MM.1S (cell line): Measurements from ENCODE around the gene ZNF474.
A peak's percentile ranks its signal among the peaks of the same experiment; 100 is the strongest.

Source experiments
- DNase-seq: peaks from one replicate; pipeline ENCODE4 v3.0.0-alpha.2; 2015
- H2AFZ ChIP-seq: fragments of 300-600 bp; sonication (generic); 2 replicates; pipeline ENCODE4 v1.6.0; 2016; ENCODE audit warnings: antibody characterized with exemption, low read length
- H3F3A ChIP-seq: fragments of 300-600 bp; sonication (generic); 2 replicates; pipeline ENCODE4 v1.6.1; 2016; ENCODE audit warnings: mild to moderate bottlenecking, antibody characterized with exemption, low read length, moderate library complexity, mixed read lengths; ENCODE audit not compliant: insufficient read depth
- H3K27ac ChIP-seq: fragments of 300-600 bp; sonication (generic); 2 replicates; pipeline ENCODE4 v1.5.1; 2016; ENCODE audit warnings: mild to moderate bottlenecking, low read length
- H3K27me3 ChIP-seq: fragments of 300-600 bp; sonication (generic); replicated peaks from 2 replicates; pipeline ENCODE4 v1.6.0; 2016; ENCODE audit warnings: low read length; ENCODE audit not compliant: insufficient read depth
- H3K36me3 ChIP-seq: fragments of 300-600 bp; sonication (generic); replicated peaks from 2 replicates; pipeline ENCODE4 v1.6.1; 2016; ENCODE audit warnings: mild to moderate bottlenecking, low read length, mixed read lengths; ENCODE audit not compliant: insufficient read depth
- H3K4me1 ChIP-seq: fragments of 300-600 bp; sonication (generic); 2 replicates; pipeline ENCODE4 v1.6.1; 2016; ENCODE audit warnings: low read length, mixed read lengths
- H3K4me2 ChIP-seq: fragments of 300-600 bp; sonication (generic); 2 replicates; pipeline ENCODE4 v1.6.0; 2016; ENCODE audit warnings: low read depth, low read length
- H3K4me3 ChIP-seq: fragments of 300-600 bp; sonication (generic); 2 replicates; pipeline ENCODE4 v1.5.1; 2016; ENCODE audit warnings: low read length, mixed read lengths
- H3K79me2 ChIP-seq: fragments of 300-600 bp; sonication (generic); 2 replicates; pipeline ENCODE4 v1.6.1; 2016; ENCODE audit warnings: mixed run types, low read length, mixed read lengths
- H3K9ac ChIP-seq: fragments of 300-600 bp; sonication (generic); 2 replicates; pipeline ENCODE4 v1.6.1; 2016; ENCODE audit warnings: low read length, mixed read lengths
- H3K9me2 ChIP-seq: fragments of 300-600 bp; sonication (generic); replicated peaks from 2 replicates; pipeline ENCODE4 v1.6.1; 2016; ENCODE audit warnings: mild to moderate bottlenecking, low read length, mixed read lengths; ENCODE audit not compliant: insufficient read depth
- H3K9me3 ChIP-seq: fragments of 300-600 bp; sonication (generic); replicated peaks from 2 replicates; pipeline ENCODE4 v1.6.1; 2016; ENCODE audit warnings: mild to moderate bottlenecking, low read length, mixed read lengths; ENCODE audit not compliant: insufficient read depth
- H4K20me1 ChIP-seq: fragments of 300-600 bp; sonication (generic); 2 replicates; pipeline ENCODE4 v1.6.1; 2016; ENCODE audit warnings: mild to moderate bottlenecking, low read length, moderate library complexity, mixed read lengths; ENCODE audit not compliant: insufficient read depth
- EZH2 ChIP-seq: fragments of 300-600 bp; sonication (generic); optimal IDR thresholded peaks from 2 replicates; pipeline ENCODE3; 2017; ENCODE audit warnings: low read depth, mild to moderate bottlenecking, antibody characterized with exemption, low read length, mixed read lengths
- EZH2phosphoT487 ChIP-seq: fragments of 300-600 bp; sonication (generic); IDR thresholded peaks from 2 replicates; pipeline ENCODE4 v1.6.1; 2018; ENCODE audit warnings: antibody characterized with exemption, low read length
- TF ChIP-seq, protein P1 (sequence below): fragments of 300-600 bp; sonication (generic); IDR thresholded peaks from 2 replicates; pipeline ENCODE4 v1.5.1; 2016; ENCODE audit warnings: antibody characterized with exemption, low read length, mixed read lengths

Gene ZNF474

DNA sequence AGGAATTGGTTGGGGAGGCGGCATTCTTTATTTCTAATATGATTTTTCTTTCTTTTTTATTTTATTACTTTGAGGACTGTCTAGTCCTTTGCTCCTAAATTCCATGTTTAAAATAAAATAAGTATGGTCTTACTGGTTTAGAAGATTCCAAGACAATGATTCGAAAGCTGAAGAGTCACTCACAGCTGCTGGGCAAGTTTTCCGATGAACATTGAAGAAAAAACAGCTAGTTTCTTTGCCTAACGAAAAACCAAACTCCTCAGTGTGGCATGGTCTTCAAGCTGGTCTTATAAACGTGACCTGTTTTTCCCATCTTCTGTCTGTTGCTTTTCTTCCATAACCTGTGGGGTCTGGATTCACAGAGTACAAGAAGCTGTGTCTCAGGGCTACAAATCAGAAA lies 25.1 kb downstream of the ZNF474 start:
- Histone ChIP-seq H3K36me3 (no peaks in the 10 kb centered on the region), H3K9me3 (no peaks in the 10 kb centered on the region), H3K27ac (no peak overlapping the region), H4K20me1 (no peaks in the 10 kb centered on the region), H3K9me2 (no peaks in the 10 kb centered on the region), H3K4me1 (no peaks in the 10 kb centered on the region), H3K4me2 (no peak overlapping the region), H3K27me3 (no peaks in the 10 kb centered on the region), H3F3A (no peaks in the 10 kb centered on the region), H2AFZ (no peak overlapping the region), H3K4me3 (no peak overlapping the region), H3K79me2 (no peaks in the 10 kb centered on the region), H3K9ac (no peak overlapping the region)
- TF ChIP-seq EZH2 (no peak), EZH2phosphoT487 (no peak)
- TF ChIP-seq, protein P1, sequence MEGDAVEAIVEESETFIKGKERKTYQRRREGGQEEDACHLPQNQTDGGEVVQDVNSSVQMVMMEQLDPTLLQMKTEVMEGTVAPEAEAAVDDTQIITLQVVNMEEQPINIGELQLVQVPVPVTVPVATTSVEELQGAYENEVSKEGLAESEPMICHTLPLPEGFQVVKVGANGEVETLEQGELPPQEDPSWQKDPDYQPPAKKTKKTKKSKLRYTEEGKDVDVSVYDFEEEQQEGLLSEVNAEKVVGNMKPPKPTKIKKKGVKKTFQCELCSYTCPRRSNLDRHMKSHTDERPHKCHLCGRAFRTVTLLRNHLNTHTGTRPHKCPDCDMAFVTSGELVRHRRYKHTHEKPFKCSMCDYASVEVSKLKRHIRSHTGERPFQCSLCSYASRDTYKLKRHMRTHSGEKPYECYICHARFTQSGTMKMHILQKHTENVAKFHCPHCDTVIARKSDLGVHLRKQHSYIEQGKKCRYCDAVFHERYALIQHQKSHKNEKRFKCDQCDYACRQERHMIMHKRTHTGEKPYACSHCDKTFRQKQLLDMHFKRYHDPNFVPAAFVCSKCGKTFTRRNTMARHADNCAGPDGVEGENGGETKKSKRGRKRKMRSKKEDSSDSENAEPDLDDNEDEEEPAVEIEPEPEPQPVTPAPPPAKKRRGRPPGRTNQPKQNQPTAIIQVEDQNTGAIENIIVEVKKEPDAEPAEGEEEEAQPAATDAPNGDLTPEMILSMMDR: no peak
- DNase-seq: no peak

GRCh38 chr5:122154910-122155309 lies 25.6 kb downstream of the ZNF474 start:
- Histone ChIP-seq H3K9ac (no peak overlapping the region), H3F3A (no peaks in the 10 kb centered on the region), H3K9me2 (no peaks in the 10 kb centered on the region), H2AFZ (no peak overlapping the region), H3K4me1 (no peaks in the 10 kb centered on the region), H3K27ac (no peak overlapping the region), H3K27me3 (no peaks in the 10 kb centered on the region), H4K20me1 (no peaks in the 10 kb centered on the region), H3K79me2 (no peaks in the 10 kb centered on the region), H3K4me3 (no peak overlapping the region), H3K9me3 (no peaks in the 10 kb centered on the region), H3K4me2 (no peak overlapping the region), H3K36me3 (no peaks in the 10 kb centered on the region)
- DNase-seq: no peak
- TF ChIP-seq, protein P1: no peak
- TF ChIP-seq EZH2phosphoT487: no peak
- TF ChIP-seq EZH2: no peak

DNA sequence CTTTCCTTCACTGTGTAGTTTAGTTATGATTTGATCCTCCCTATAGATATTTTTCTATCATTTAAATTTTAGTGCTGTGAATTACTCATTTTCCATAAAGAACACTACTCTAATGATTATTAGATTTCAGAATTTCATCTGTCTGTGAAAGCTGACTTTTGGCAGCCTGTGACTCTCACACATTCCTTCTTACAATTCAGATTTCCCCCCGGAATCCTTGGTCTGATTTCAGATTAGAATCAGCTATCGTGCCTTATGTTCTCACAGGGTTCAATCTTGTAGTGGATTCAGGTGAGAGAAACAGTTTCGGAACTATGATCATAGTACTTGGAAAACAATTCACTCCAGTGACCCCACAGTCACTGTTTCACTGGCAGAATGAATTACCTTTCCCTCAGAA lies 26.2 kb downstream of the ZNF474 start:
- Histone ChIP-seq H4K20me1 (no peaks in the 10 kb centered on the region), H3K27ac (no peak overlapping the region), H3K9me2 (no peaks in the 10 kb centered on the region), H3K4me3 (no peak overlapping the region), H3K4me2 (no peak overlapping the region), H3F3A (no peaks in the 10 kb centered on the region), H3K36me3 (no peaks in the 10 kb centered on the region), H3K4me1 (no peaks in the 10 kb centered on the region), H3K79me2 (no peaks in the 10 kb centered on the region), H3K27me3 (no peaks in the 10 kb centered on the region), H3K9ac (no peak overlapping the region), H3K9me3 (no peaks in the 10 kb centered on the region), H2AFZ (no peak overlapping the region)
- TF ChIP-seq EZH2: no peak
- no peak for DNase-seq

DNA sequence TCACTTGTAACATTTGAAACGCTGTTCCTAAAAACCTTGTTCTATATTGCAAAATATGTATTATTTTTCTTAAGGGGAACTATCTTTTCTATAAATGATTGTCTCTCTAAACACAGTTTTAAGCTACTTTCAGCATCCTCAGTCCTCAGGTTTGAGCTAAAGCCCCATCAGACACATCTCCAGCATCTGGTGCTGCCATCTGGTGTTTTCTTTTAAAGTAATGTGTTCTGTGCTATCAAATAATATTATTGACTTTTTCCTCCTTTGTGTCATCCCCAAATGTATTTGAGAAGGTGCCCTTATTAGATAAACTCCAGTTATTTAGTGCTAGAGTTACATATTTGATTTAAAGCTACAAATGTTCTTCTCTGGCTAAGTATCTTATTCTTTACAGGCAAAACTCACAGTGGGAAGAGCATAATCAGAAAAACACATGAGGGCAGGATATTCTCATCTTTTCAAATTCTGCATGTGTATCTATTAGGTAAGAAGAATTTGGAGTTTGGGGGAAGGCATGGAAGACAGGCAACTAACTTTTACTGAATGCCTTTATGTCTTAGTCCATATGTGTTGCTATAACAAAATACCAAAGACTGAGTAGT lies 27.5 kb downstream of the ZNF474 start:
- no peaks in the 10 kb centered on the region for H3F3A ChIP-seq
- DNase-seq: peak; percentile 54

More for the DNA sequence above, 27.5 kb downstream of the ZNF474 start:
- Histone ChIP-seq H3K79me2 (no peaks in the 10 kb centered on the region), H3K36me3 (no peaks in the 10 kb centered on the region), H3K9me2 (no peaks in the 10 kb centered on the region), H2AFZ (no peak overlapping the region), H3K9ac (no peak overlapping the region), H3K4me2 (no peak overlapping the region), H3K9me3 (no peaks in the 10 kb centered on the region), H4K20me1 (no peaks in the 10 kb centered on the region), H3K27me3 (no peaks in the 10 kb centered on the region), H3K4me1 (no peaks in the 10 kb centered on the region), H3K27ac (no peak overlapping the region), H3K4me3 (no peak overlapping the region)
- TF ChIP-seq, protein P1: peak; percentile 50
- TF ChIP-seq EZH2: no peak
- no peak for TF ChIP-seq EZH2phosphoT487
